Measurements from ENCODE around the gene SERF2. TPM values are rescaled to one million over a fixed set of nuclear protein-coding genes. Genes with fewer than 3 reads are reported as not detected.
"Not testable (repeated sequence)": the region's sequence is repeated elsewhere in the genome, so short reads cannot be mapped to it uniquely, and the experiment has no call there.

Gene SERF2
- total RNA-seq, 1 donor from 2014 or later, result 175 TPM

DNA sequence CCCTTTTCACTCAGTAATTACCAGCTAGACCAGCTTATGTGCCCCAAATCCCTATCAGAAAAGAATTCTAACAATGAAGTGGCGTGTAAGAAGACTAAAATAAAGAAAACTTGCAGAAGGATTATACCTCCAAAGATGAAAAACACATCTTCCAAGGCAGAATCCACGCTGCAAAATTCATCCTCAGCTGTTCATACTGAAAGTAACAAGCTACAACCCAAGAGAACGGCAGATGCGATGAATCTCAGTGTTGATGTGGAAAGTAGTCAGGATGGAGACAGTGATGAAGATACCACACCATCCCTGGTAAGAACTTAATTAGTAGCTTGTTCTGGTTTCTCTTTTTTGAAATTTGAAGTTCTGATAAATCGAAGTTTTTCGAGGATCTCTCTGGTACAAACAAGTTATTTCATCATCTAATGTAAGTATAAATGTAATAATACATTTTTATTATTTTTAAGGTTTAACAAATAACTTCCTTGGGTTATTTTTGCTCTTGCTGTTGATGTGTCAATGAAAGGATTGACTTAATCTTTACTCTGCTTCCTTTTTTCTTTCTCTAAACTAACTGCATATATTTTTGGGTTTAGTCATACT is 36.0 kb downstream of the SERF2 start:
- no peaks in the 10 kb centered on the region for H3K36me3 ChIP-seq (ENCODE audit: control insufficient read depth in 3 of 3, insufficient read depth in 3 of 3, low read length in 3 of 3)
- H3K9me3 ChIP-seq (ENCODE audit: control insufficient read depth in 3 of 3, low read length in 3 of 3), result no peaks in the 10 kb centered on the region
- no peak overlapping the region for H3K27ac ChIP-seq (ENCODE audit: low read depth, low read length)
- no peak overlapping the region for H3K4me3 ChIP-seq (ENCODE audit: low read length in 3 of 3)
- peaks cover 0 to 3% (median 0%) of the 10 kb centered on the region in 3 donors for H3K27me3 ChIP-seq (ENCODE audit: control insufficient read depth in 3 of 3, insufficient read depth in 3 of 3, low read length in 3 of 3)
- peaks cover 10 to 12% (median 12%) of the 10 kb centered on the region in 3 donors for H3K4me1 ChIP-seq (ENCODE audit: control insufficient read depth in 3 of 3, insufficient read depth in 3 of 3, low read length in 3 of 3)
- H3K9ac ChIP-seq (ENCODE audit: low read depth in 1 of 3, low read length in 3 of 3), result no peak overlapping the region

DNA sequence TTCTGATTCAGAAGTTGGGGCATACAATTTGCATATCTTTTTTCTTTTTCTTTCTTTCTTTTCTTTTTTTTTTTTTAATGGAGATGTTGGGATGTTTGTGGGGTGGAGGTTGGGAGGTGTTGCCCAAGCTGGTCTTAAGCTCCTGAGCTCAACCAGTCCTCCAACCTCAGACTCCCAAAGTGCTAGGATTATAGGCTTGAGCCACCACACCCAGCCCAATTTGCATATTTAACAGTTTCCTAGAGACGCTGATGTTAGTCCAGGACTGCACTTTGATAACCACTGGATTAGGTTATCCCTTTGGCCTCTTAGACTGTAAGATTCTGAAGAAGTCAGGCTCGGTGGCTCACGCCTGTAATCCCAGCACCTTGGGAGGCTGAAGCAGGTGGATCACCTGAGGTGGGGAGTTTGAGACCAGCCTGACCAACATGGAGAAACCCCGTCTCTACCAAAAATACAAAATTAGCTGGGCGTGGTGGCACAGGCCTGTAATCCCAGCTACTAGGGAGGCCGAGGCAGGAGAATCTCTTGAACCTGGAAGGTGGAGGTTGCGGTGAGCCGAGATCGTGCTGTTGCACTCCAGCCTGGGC is 37.9 kb downstream of the SERF2 start:
- not testable (repeated sequence) for H3K36me3 ChIP-seq (ENCODE audit: control insufficient read depth in 3 of 3, insufficient read depth in 3 of 3, low read length in 3 of 3); H3K27me3 ChIP-seq (ENCODE audit: control insufficient read depth in 3 of 3, insufficient read depth in 3 of 3, low read length in 3 of 3); H3K9me3 ChIP-seq (ENCODE audit: control insufficient read depth in 3 of 3, low read length in 3 of 3); H3K4me1 ChIP-seq (ENCODE audit: control insufficient read depth in 3 of 3, insufficient read depth in 3 of 3, low read length in 3 of 3); H3K9ac ChIP-seq (ENCODE audit: low read depth in 1 of 3, low read length in 3 of 3); H3K4me3 ChIP-seq (ENCODE audit: low read length in 3 of 3); H3K27ac ChIP-seq (ENCODE audit: low read depth, low read length)

GRCh38 chr15:43830691-43831275 is 38.7 kb downstream of the SERF2 start:
- not testable (repeated sequence) for H3K9me3 ChIP-seq (ENCODE audit: control insufficient read depth in 3 of 3, low read length in 3 of 3); H3K9ac ChIP-seq (ENCODE audit: low read depth in 1 of 3, low read length in 3 of 3); H3K27ac ChIP-seq (ENCODE audit: low read depth, low read length); H3K27me3 ChIP-seq (ENCODE audit: control insufficient read depth in 3 of 3, insufficient read depth in 3 of 3, low read length in 3 of 3); H3K4me3 ChIP-seq (ENCODE audit: low read length in 3 of 3); H3K4me1 ChIP-seq (ENCODE audit: control insufficient read depth in 3 of 3, insufficient read depth in 3 of 3, low read length in 3 of 3); H3K36me3 ChIP-seq (ENCODE audit: control insufficient read depth in 3 of 3, insufficient read depth in 3 of 3, low read length in 3 of 3)

- not testable (repeated sequence) for H3K36me3 ChIP-seq (ENCODE audit: control insufficient read depth in 3 of 3, insufficient read depth in 3 of 3, low read length in 3 of 3); H3K27me3 ChIP-seq (ENCODE audit: control insufficient read depth in 3 of 3, insufficient read depth in 3 of 3, low read length in 3 of 3); H3K9ac ChIP-seq (ENCODE audit: low read depth in 1 of 3, low read length in 3 of 3); H3K27ac ChIP-seq (ENCODE audit: low read depth, low read length); H3K9me3 ChIP-seq (ENCODE audit: control insufficient read depth in 3 of 3, low read length in 3 of 3); H3K4me3 ChIP-seq (ENCODE audit: low read length in 3 of 3); H3K4me1 ChIP-seq (ENCODE audit: control insufficient read depth in 3 of 3, insufficient read depth in 3 of 3, low read length in 3 of 3)
Measured at GRCh38 chr15:43831519-43832052, 39.5 kb downstream of the SERF2 start.

- H3K9me3 ChIP-seq (ENCODE audit: control insufficient read depth in 3 of 3, low read length in 3 of 3); H3K9ac ChIP-seq (ENCODE audit: low read depth in 1 of 3, low read length in 3 of 3); H3K27me3 ChIP-seq (ENCODE audit: control insufficient read depth in 3 of 3, insufficient read depth in 3 of 3, low read length in 3 of 3); H3K27ac ChIP-seq (ENCODE audit: low read depth, low read length); H3K4me1 ChIP-seq (ENCODE audit: control insufficient read depth in 3 of 3, insufficient read depth in 3 of 3, low read length in 3 of 3); H3K4me3 ChIP-seq (ENCODE audit: low read length in 3 of 3); H3K36me3 ChIP-seq (ENCODE audit: control insufficient read depth in 3 of 3, insufficient read depth in 3 of 3, low read length in 3 of 3): not testable (repeated sequence)
Measured at GRCh38 chr15:43832485-43832884, 40.4 kb downstream of the SERF2 start.

- no peak overlapping the region for H3K27ac ChIP-seq (ENCODE audit: low read depth, low read length)
- H3K27me3 ChIP-seq (ENCODE audit: control insufficient read depth in 3 of 3, insufficient read depth in 3 of 3, low read length in 3 of 3), result no peaks in the 10 kb centered on the region
- H3K9ac ChIP-seq (ENCODE audit: low read depth in 1 of 3, low read length in 3 of 3), result no peak overlapping the region
- no peaks in the 10 kb centered on the region for H3K9me3 ChIP-seq (ENCODE audit: control insufficient read depth in 3 of 3, low read length in 3 of 3)
- no peaks in the 10 kb centered on the region for H3K36me3 ChIP-seq (ENCODE audit: control insufficient read depth in 3 of 3, insufficient read depth in 3 of 3, low read length in 3 of 3)
- H3K4me3 ChIP-seq (ENCODE audit: low read length in 3 of 3), result no peak overlapping the region
- H3K4me1 ChIP-seq (ENCODE audit: control insufficient read depth in 3 of 3, insufficient read depth in 3 of 3, low read length in 3 of 3), result no peaks in the 10 kb centered on the region
Measured at GRCh38 chr15:43845421-43845820, 53.3 kb downstream of the SERF2 start.

Small RNAs within 50 kb of the gene (small RNA-seq; reads per million reads assigned to genes)
- gene MIR1282, result not detected

Other genes starting within 250 kb of the SERF2 start
- 8.9 TPM for gene PPIP5K1, start 202.1 kb upstream of the SERF2 start, total RNA-seq
- under 0.01 TPM for gene CKMT1B, start 198.3 kb upstream of the SERF2 start, total RNA-seq
- under 0.01 TPM for gene STRC, start 173.5 kb upstream of the SERF2 start, total RNA-seq
- 3.1 TPM for gene CATSPER2, start 143.5 kb upstream of the SERF2 start, total RNA-seq
- not detected for gene CKMT1A, start 98.5 kb upstream of the SERF2 start, total RNA-seq
- gene PDIA3, start 45.9 kb upstream of the SERF2 start, total RNA-seq, result 47.5 TPM
- gene ELL3, start 15.4 kb upstream of the SERF2 start, total RNA-seq, result 4.2 TPM
- gene SERINC4, start 7.9 kb downstream of the SERF2 start, total RNA-seq, result under 0.01 TPM
- gene HYPK, start 8.3 kb downstream of the SERF2 start, total RNA-seq, result 14.1 TPM
- 21.9 TPM for gene MFAP1, start 32.4 kb downstream of the SERF2 start, total RNA-seq
- gene WDR76, start 34.7 kb downstream of the SERF2 start, total RNA-seq, result 5.7 TPM

Measured in skeletal muscle tissue (tissue), 5 donors.